Measurements from ENCODE around the gene LRG1. TPM values are rescaled to one million over a fixed set of nuclear protein-coding genes. Genes with fewer than 3 reads are reported as not detected.

Gene LRG1
- total RNA-seq, 2 donors from 2014 or later, result 0.41 to 13.5 TPM

DNA sequence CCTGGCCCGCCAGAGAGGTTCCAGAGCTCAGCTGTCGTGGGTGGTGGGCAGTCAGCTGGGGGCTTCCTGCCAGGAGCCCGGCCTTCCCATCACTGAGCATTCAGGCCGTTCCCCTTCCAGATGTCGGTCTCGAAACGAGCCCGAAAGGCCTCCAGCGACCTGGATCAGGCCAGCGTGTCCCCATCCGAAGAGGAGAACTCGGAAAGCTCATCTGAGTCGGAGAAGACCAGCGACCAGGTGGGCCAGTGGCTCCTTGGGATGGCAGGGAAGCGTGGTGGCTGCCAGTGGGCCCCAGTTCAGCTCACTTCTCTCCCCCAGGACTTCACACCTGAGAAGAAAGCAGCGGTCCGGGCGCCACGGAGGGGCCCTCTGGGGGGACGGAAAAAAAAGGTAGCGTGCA, 48.4 kb downstream of the LRG1 start:
- H3K36me3 ChIP-seq, result peaks cover 39% of the 10 kb centered on the region
- TF ChIP-seq, protein P1, sequence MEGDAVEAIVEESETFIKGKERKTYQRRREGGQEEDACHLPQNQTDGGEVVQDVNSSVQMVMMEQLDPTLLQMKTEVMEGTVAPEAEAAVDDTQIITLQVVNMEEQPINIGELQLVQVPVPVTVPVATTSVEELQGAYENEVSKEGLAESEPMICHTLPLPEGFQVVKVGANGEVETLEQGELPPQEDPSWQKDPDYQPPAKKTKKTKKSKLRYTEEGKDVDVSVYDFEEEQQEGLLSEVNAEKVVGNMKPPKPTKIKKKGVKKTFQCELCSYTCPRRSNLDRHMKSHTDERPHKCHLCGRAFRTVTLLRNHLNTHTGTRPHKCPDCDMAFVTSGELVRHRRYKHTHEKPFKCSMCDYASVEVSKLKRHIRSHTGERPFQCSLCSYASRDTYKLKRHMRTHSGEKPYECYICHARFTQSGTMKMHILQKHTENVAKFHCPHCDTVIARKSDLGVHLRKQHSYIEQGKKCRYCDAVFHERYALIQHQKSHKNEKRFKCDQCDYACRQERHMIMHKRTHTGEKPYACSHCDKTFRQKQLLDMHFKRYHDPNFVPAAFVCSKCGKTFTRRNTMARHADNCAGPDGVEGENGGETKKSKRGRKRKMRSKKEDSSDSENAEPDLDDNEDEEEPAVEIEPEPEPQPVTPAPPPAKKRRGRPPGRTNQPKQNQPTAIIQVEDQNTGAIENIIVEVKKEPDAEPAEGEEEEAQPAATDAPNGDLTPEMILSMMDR (IDR thresholded peaks at IDR 0.05), result no peak

DNA sequence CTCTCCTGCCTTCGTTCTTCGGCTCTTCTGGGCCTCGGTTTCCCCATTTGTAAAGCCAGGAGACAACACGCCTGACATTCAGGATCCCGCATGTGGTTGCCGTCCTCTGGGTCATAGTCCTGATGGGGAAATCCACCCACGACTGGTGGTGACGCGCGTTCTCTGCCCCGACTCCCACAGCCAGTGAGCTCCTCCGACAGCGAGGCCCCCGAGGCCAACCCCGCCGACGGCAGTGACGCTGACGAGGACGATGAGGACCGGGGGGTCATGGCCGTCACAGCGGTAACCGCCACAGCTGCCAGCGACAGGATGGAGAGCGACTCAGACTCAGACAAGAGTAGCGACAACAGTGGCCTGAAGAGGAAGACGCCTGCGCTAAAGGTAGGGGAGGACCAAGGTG, 51.3 kb downstream of the LRG1 start:
- Histone ChIP-seq H3K36me3 (peaks cover 31% of the 10 kb centered on the region), H3K27ac (no peak overlapping the region), H3K4me3 (no peak overlapping the region), H3K9me3 (no peaks in the 10 kb centered on the region), H3K27me3 (replicated peaks; ENCODE audit: insufficient read depth) (no peaks in the 10 kb centered on the region), H3K4me1 (ENCODE audit: control insufficient read depth in 1 of 2, low read depth in 2 of 2) (no peaks in the 10 kb centered on the region)
- DNase-seq (ENCODE audit: low spot score) (no peak), ATAC-seq (ENCODE audit: insufficient number of reproducible peaks, low FRiP score, low read depth) (no peak)
- TF ChIP-seq, protein P1 (IDR thresholded peaks at IDR 0.05), result no peak

More for the DNA sequence above, 48.4 kb downstream of the LRG1 start:
- no peaks in the 10 kb centered on the region for H3K27me3 ChIP-seq (replicated peaks; ENCODE audit: insufficient read depth)
- DNase-seq (ENCODE audit: low spot score) (no peak), ATAC-seq (ENCODE audit: insufficient number of reproducible peaks, low FRiP score, low read depth) (no peak)
- H3K9me3 ChIP-seq, result no peaks in the 10 kb centered on the region
- no peaks in the 10 kb centered on the region for H3K4me1 ChIP-seq (ENCODE audit: control insufficient read depth in 1 of 2, low read depth in 2 of 2)
- no peak overlapping the region for H3K27ac ChIP-seq
- no peak overlapping the region for H3K4me3 ChIP-seq

DNA sequence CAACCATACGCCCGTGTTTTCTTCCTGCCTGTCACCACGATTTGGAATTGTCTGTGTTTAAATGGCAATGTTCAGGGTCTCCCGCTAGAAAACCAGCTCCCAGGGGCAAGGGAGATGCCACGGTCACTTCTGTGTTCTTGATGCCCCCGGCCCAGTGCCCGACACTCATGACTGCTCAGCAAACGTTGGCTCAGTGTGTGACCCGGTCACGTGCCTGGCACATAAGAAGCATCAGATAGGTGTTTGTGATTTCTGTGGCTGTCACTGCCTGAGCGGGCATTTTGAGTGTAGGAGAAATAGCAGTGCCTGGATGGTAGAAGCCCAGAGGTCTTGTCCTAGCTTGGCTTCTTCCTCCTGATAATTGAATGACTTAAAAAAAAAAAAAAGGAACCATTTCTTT, 52.3 kb downstream of the LRG1 start:
- no peak for DNase-seq (ENCODE audit: low spot score)
- no peak overlapping the region for H3K4me3 ChIP-seq
- H3K27me3 ChIP-seq (replicated peaks; ENCODE audit: insufficient read depth), result no peaks in the 10 kb centered on the region
- H3K4me1 ChIP-seq (ENCODE audit: control insufficient read depth in 1 of 2, low read depth in 2 of 2), result no peaks in the 10 kb centered on the region
- no peak for ATAC-seq (ENCODE audit: insufficient number of reproducible peaks, low FRiP score, low read depth)
- TF ChIP-seq, protein P1 (IDR thresholded peaks at IDR 0.05), result no peak
- peaks cover 37% of the 10 kb centered on the region for H3K36me3 ChIP-seq
- no peaks in the 10 kb centered on the region for H3K9me3 ChIP-seq
- H3K27ac ChIP-seq, result no peak overlapping the region

Other genes starting within 250 kb of the LRG1 start
- 1 to 10 TPM in 1 of 2 donors, not detected in 1; 1.8 TPM for gene TMIGD2, start 237.6 kb downstream of the LRG1 start, total RNA-seq
- gene FSD1, start 235.4 kb downstream of the LRG1 start, total RNA-seq, result not detected
- gene STAP2, start 201.2 kb downstream of the LRG1 start, total RNA-seq, result not detected
- 10 to 100 TPM in 1 of 2 donors, 1 to 10 TPM in 1; 5.8 to 10.8 TPM for gene MPND, start 196.5 kb downstream of the LRG1 start, total RNA-seq
- 10 to 100 TPM; 47.3 to 56.9 TPM for gene SH3GL1, start 139.5 kb downstream of the LRG1 start, total RNA-seq
- gene CHAF1A, start 137.4 kb downstream of the LRG1 start, total RNA-seq, result 1 to 10 TPM; 3.2 to 5.8 TPM
- 10 to 100 TPM; 51.1 to 68.5 TPM for gene UBXN6, start 82.2 kb downstream of the LRG1 start, total RNA-seq
- gene HDGFL2, start 67.7 kb downstream of the LRG1 start, total RNA-seq, result 10 to 100 TPM; 22.7 to 40.3 TPM
- gene PLIN4, start 21.6 kb downstream of the LRG1 start, total RNA-seq, result 1 to 10 TPM; 3.4 to 7.1 TPM
- gene PLIN5, start 4.8 kb downstream of the LRG1 start, total RNA-seq, result 1 to 10 TPM; 4.0 to 4.5 TPM
- gene SEMA6B, start 19.6 kb upstream of the LRG1 start, total RNA-seq, result 10 to 100 TPM in 1 of 2 donors, 1 to 10 TPM in 1; 3.4 to 17.4 TPM
- gene TNFAIP8L1, start 99.5 kb upstream of the LRG1 start, total RNA-seq, result 1 to 10 TPM; 4.2 to 4.3 TPM
- 10 to 100 TPM; 59.3 to 72.9 TPM for gene MYDGF, start 130.3 kb upstream of the LRG1 start, total RNA-seq
- 10 to 100 TPM; 67.9 to 73.8 TPM for gene DPP9, start 183.8 kb upstream of the LRG1 start, total RNA-seq